Psoas muscle (tissue), 8 donors: ENCODE results near the gene TMEM26. TPM values are rescaled to one million over a fixed set of nuclear protein-coding genes. Genes with fewer than 3 reads are reported as not detected.

Source experiments
- ATAC-seq, 4 donors: fragments of 200-7000 bp; cut with Tn5 transposase; one replicate each; pipeline ENCODE4 v1.9.1; 2020; ENCODE audit warnings: moderate library complexity in 3 of 4, mild to moderate bottlenecking in 2 of 4
- DNase-seq, 2 donors: peaks; one replicate each; pipeline ENCODE4 v3.0.0-alpha.2; 2020
- H3K27ac ChIP-seq: fragments of 200-600 bp; one replicate; pipeline ENCODE4 v1.8.0; 2022
- H3K27me3 ChIP-seq, 3 donors: fragments of 200-600 bp in 1 of 3; one replicate each; pipeline versions ENCODE4 v1.6.1 to v1.8.0; 2013 to 2022; ENCODE audit warnings: low read length in 2 of 3, mild to moderate bottlenecking in 2 of 3, moderate library complexity in 1 of 3; ENCODE audit not compliant: insufficient read depth in 3 of 3
- H3K36me3 ChIP-seq, 2 donors: fragments of 200-600 bp in 1 of 2; one replicate each; pipeline versions ENCODE4 v1.6.1 to v1.8.0; 2013 to 2022; ENCODE audit warnings: low read depth in 1 of 2, mild to moderate bottlenecking in 1 of 2, moderate library complexity in 1 of 2; ENCODE audit not compliant: insufficient read depth in 1 of 2
- H3K4me1 ChIP-seq: fragments of 200-600 bp; one replicate; pipeline ENCODE4 v1.8.0; 2022
- H3K4me3 ChIP-seq: fragments of 200-600 bp; one replicate; pipeline ENCODE4 v1.8.0; 2022; ENCODE audit warnings: mild to moderate bottlenecking
- H3K9me3 ChIP-seq: fragments of 200-600 bp; one replicate; pipeline ENCODE4 v1.8.0; 2022
- WGBS, 3 donors: extraction: QIAGEN DNeasy Blood & Tissue Kit; methylation state at CpG; one replicate each; pipeline versions ENCODE4 v1.1.6 to v1.1.7; 2013; 5-methylcytosine and 5-hydroxymethylcytosine counted together
- intact Hi-C, 2 donors: fragments of 100-400 bp; cut with DNase I; formaldehyde crosslinking; loops; one replicate each; pipeline versions ENCODE4 v1.11.0 to v1.14.2; 2022
- polyA plus RNA-seq, 3 donors: library from polyadenylated mRNA; stranded (reverse); fragments of 200-250 nt; gene quantifications; one replicate each; pipeline ENCODE4 v1.2.3, GENCODE V29; 2013
- total RNA-seq, 4 donors: library from RNA; stranded (reverse); fragmentation: NEBNext Ultra II Directional in 2 of 4; extraction: Animal tissue kit (Norgen Biotek cat#: 25700) in 2 of 4; gene quantifications; one replicate each; pipeline versions ENCODE4 v1.2.1 to v1.2.4, GENCODE V29; 2021 to 2023
- TF ChIP-seq, protein P1 (sequence below): fragments of 200-600 bp; IDR thresholded peaks from one replicate; pipeline ENCODE4 v1.8.0; 2022; ENCODE audit warnings: antibody characterized with exemption
- donor health status: healthy with polysubstance abuse.
- donor health status: DM: no; HTN: no; CAD: no; lungs with moderate emphysema.
- donor health status: Bipolar disorder and iron deficiency.
- donor health status: healthy.
- donor health status: DM: yes; HTN: yes; CAD: no.
- donor health status: DM: no; HTN: no; CAD: no.
- donor health status: DM: no; HTN: no; CAD: no.
- donor health status: DM: yes; HTN: yes; CAD: no.

The TMEM26 gene
- total and polyA plus RNA-seq, 7 donors, result 0.05 to 0.99 (median 0.10) TPM

DNA sequence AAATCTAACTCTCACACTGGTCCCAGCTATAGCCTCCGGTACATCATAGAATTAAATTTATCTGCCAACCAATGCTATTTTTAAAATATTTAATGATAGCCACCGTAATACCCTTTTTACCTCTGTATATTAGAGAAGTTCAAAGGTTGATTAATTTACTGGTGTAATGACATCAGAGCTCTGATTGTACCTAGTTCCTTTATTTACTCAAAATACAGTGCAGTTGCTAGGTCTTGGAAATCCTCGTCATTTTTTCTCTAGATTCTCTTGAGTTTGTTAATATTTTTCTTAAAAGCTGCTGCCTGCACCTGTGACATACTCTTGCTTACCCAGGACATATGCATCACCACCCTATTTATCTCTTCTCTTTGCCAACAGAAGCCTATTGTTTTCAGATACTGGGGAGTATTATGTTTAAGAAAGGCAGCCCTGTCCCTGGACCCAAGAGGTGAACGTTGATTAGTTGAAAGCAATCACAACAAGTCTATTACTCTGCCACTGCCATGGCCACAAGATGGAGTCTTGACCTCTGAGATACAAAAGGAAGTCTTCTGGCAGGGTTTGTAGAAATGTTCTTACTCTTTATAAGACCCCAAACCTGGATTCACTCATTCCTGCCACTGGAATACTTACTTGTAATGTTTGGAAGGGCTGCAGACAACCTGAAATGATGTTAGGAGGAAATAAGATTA, 25.6 kb upstream of the TMEM26 start:
- no peaks in the 10 kb centered on the region for H3K9me3 ChIP-seq
- TF ChIP-seq, protein P1, sequence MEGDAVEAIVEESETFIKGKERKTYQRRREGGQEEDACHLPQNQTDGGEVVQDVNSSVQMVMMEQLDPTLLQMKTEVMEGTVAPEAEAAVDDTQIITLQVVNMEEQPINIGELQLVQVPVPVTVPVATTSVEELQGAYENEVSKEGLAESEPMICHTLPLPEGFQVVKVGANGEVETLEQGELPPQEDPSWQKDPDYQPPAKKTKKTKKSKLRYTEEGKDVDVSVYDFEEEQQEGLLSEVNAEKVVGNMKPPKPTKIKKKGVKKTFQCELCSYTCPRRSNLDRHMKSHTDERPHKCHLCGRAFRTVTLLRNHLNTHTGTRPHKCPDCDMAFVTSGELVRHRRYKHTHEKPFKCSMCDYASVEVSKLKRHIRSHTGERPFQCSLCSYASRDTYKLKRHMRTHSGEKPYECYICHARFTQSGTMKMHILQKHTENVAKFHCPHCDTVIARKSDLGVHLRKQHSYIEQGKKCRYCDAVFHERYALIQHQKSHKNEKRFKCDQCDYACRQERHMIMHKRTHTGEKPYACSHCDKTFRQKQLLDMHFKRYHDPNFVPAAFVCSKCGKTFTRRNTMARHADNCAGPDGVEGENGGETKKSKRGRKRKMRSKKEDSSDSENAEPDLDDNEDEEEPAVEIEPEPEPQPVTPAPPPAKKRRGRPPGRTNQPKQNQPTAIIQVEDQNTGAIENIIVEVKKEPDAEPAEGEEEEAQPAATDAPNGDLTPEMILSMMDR, result no peak
- no peak for DNase-seq
- no peak overlapping the region for H3K4me3 ChIP-seq
- ATAC-seq, result no peak
- H3K4me1 ChIP-seq, result no peaks in the 10 kb centered on the region
- H3K36me3 ChIP-seq, result no peaks in the 10 kb centered on the region
- no peaks in the 10 kb centered on the region for H3K27me3 ChIP-seq
- intact Hi-C loops, result no loop called here
- 69 to 75% (median 73%) methylated on average over 4 of the region's 4 CpGs for WGBS, 3 donors
- H3K27ac ChIP-seq, result no peak overlapping the region

DNA sequence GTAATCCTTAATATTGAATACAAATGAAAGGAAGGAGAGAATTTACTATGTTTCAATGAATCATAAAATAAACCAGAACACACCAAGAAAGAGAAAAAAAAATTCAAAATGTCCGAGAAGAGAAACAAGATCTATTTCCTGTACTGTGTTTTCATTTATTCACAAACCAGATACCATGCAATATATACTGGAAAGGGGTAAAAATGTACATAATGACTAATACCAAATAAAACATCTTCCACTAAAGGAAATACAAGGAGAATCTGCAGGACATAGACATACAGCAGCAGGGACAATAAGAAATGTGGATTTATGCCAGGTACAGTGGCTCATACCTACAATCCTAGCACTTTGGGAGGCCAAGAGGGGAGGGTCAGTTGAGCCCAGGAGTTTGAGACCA, 24.3 kb upstream of the TMEM26 start:
- no peak overlapping the region for H3K4me3 ChIP-seq
- H3K27ac ChIP-seq, result no peak overlapping the region
- 70 to 80% (median 70%) methylated on average over 1 of the region's 1 CpG for WGBS, 3 donors
- no peaks in the 10 kb centered on the region for H3K4me1 ChIP-seq
- H3K36me3 ChIP-seq, result no peaks in the 10 kb centered on the region
- H3K27me3 ChIP-seq, result no peaks in the 10 kb centered on the region
- H3K9me3 ChIP-seq, result no peaks in the 10 kb centered on the region
- intact Hi-C loops, result no loop called here
- TF ChIP-seq, protein P1, result no peak
- ATAC-seq (no peak), DNase-seq (no peak)

DNA sequence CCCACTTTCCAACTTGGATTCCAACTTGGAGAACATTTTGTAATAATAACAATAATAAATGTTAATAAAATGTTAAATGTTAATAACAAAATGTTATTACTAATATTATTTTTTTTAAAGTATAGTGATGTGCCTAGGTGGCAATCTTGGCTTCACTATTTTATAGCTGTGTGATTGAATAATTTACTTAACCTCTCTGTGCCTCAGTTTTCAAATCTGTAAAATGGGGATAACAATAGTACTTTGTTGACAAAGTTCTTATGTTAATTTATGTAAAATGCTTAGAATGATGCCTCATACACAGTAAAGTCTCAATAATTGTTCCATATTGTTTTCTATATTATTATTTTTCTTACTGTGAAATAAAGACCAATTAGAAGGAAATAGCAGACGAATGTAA, 23.3 kb upstream of the TMEM26 start:
- no peak for DNase-seq
- 95 to 96% (median 95%) methylated on average over 1 of the region's 1 CpG for WGBS, 3 donors
- intact Hi-C loops, result no loop called here
- H3K4me3 ChIP-seq, result no peak overlapping the region
- no peak overlapping the region for H3K27ac ChIP-seq
- no peaks in the 10 kb centered on the region for H3K36me3 ChIP-seq
- H3K9me3 ChIP-seq, result no peaks in the 10 kb centered on the region
- TF ChIP-seq, protein P1, result no peak
- no peaks in the 10 kb centered on the region for H3K4me1 ChIP-seq
- ATAC-seq, result no peak
- H3K27me3 ChIP-seq, result no peaks in the 10 kb centered on the region

DNA sequence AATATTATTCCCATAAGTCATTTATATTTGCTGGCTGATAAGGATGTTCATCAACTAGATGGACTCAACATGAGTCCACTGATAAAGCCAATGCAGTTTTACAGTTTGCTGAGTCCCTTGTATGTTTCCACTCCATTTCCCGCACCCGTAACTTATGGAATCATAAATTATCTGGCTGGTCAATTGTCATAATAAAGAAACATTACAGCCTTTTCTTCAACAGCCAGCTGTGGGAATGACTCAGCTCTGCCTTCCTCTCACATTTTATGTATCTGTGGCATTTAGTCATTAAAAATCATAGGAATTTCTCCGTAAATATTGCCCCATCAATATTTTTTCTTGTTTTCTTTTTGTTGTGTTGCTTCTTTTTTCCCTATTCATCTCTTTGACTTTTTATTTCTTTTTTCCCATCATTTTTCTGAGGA, 22.3 kb upstream of the TMEM26 start:
- Histone ChIP-seq H3K27ac (no peak overlapping the region), H3K36me3 (no peaks in the 10 kb centered on the region), H3K4me1 (no peaks in the 10 kb centered on the region), H3K9me3 (no peaks in the 10 kb centered on the region), H3K4me3 (no peak overlapping the region), H3K27me3 (no peaks in the 10 kb centered on the region)
- TF ChIP-seq, protein P1, result no peak
- ATAC-seq, result no peak
- intact Hi-C loops, result no loop called here
- WGBS, 3 donors, result 78 to 81% (median 80%) methylated on average over 3 of the region's 3 CpGs
- DNase-seq, result no peak
